H9 (cell line): ENCODE measurements around the gene SRPK1. TPM values are rescaled to one million over a fixed set of nuclear protein-coding genes. Genes with fewer than 3 reads are reported as not detected.

Experiments
- DNase-seq: peaks from one replicate; pipeline ENCODE4 v3.0.0-alpha.2; 2017
- H2AFZ ChIP-seq: one replicate; pipeline ENCODE4 v1.6.1; 2013; ENCODE audit warnings: mild to moderate bottlenecking, low read length, control low read depth, moderate library complexity
- H2AK5ac ChIP-seq: 2 replicates; pipeline ENCODE4 v1.6.1; 2013; ENCODE audit warnings: low read length, control low read depth, mixed read lengths; ENCODE audit not compliant: insufficient read length
- H2BK120ac ChIP-seq: one replicate; pipeline ENCODE4 v1.6.1; 2013; ENCODE audit warnings: low read depth, mild to moderate bottlenecking, low read length, control low read depth, inconsistent platforms; ENCODE audit not compliant: poor library complexity, severe bottlenecking
- H2BK12ac ChIP-seq: 2 replicates; pipeline ENCODE4 v1.6.1; 2013; ENCODE audit warnings: low read length, control low read depth, mixed read lengths, low read depth; ENCODE audit not compliant: insufficient read length
- H2BK15ac ChIP-seq: 2 replicates; pipeline ENCODE4 v1.6.1; 2013; ENCODE audit warnings: low read depth, low read length, control low read depth
- H2BK20ac ChIP-seq: one replicate; pipeline ENCODE4 v1.6.1; 2013; ENCODE audit warnings: low read depth, mild to moderate bottlenecking, low read length, control low read depth, inconsistent platforms; ENCODE audit not compliant: poor library complexity, severe bottlenecking
- H2BK5ac ChIP-seq: 2 replicates; pipeline ENCODE4 v1.6.1; 2013; ENCODE audit warnings: low read length, control low read depth, mixed read lengths; ENCODE audit not compliant: insufficient read length
- H3K14ac ChIP-seq: 2 replicates; pipeline ENCODE4 v1.6.1; 2013; ENCODE audit warnings: low read length, control low read depth; ENCODE audit not compliant: insufficient read depth
- H3K18ac ChIP-seq: 2 replicates; pipeline ENCODE4 v1.6.1; 2013; ENCODE audit warnings: low read depth, mild to moderate bottlenecking, mixed read lengths, low read length, control low read depth; ENCODE audit not compliant: insufficient read length
- H3K23ac ChIP-seq: 2 replicates; pipeline ENCODE4 v1.6.1; 2013; ENCODE audit warnings: low read length, control low read depth, mixed read lengths, low read depth; ENCODE audit not compliant: insufficient read length
- H3K23me2 ChIP-seq: 2 replicates; pipeline ENCODE4 v1.6.1; 2013; ENCODE audit warnings: low read depth, mild to moderate bottlenecking, mixed read lengths, low read length, control low read depth; ENCODE audit not compliant: insufficient read length, poor library complexity, severe bottlenecking
- H3K27ac ChIP-seq: 2 replicates; pipeline ENCODE4 v1.5.1; 2013; ENCODE audit warnings: low read length, control low read depth, mixed read lengths, low read depth; ENCODE audit not compliant: insufficient read length
- H3K27me3 ChIP-seq: 2 replicates; pipeline ENCODE4 v1.6.1; 2013; ENCODE audit warnings: low read length, control low read depth, inconsistent platforms; ENCODE audit not compliant: insufficient read depth
- H3K4ac ChIP-seq: 2 replicates; pipeline ENCODE4 v1.6.1; 2013; ENCODE audit warnings: low read depth, mild to moderate bottlenecking, control low read depth, inconsistent platforms, low read length, moderate library complexity
- H3K4me1 ChIP-seq: 2 replicates; pipeline ENCODE4 v1.6.1; 2013; ENCODE audit warnings: low read length, control low read depth, inconsistent platforms; ENCODE audit not compliant: insufficient read depth
- H3K4me2 ChIP-seq: 2 replicates; pipeline ENCODE4 v1.6.1; 2013; ENCODE audit warnings: low read length, control low read depth, mixed read lengths; ENCODE audit not compliant: insufficient read length, insufficient read depth
- H3K56ac ChIP-seq: 2 replicates; pipeline ENCODE4 v1.6.1; 2013; ENCODE audit warnings: low read depth, mild to moderate bottlenecking, mixed read lengths, low read length, control low read depth; ENCODE audit not compliant: insufficient read length
- H3K79me1 ChIP-seq: 2 replicates; pipeline ENCODE4 v1.6.1; 2013; ENCODE audit warnings: low read depth, mild to moderate bottlenecking, moderate library complexity, low read length, control low read depth, inconsistent platforms; ENCODE audit not compliant: insufficient read depth, poor library complexity, severe bottlenecking
- H3K79me2 ChIP-seq: 2 replicates; pipeline ENCODE4 v1.6.1; 2013; ENCODE audit warnings: low read length, control low read depth, inconsistent platforms; ENCODE audit not compliant: insufficient read depth
- H3K9ac ChIP-seq: 2 replicates; pipeline ENCODE4 v1.6.1; 2013; ENCODE audit warnings: low read length, control low read depth, mixed read lengths; ENCODE audit not compliant: insufficient read length; ENCODE audit errors: extremely low read depth
- H3K9me3 ChIP-seq: one replicate; pipeline ENCODE4 v1.6.1; 2013; ENCODE audit warnings: low read depth, low read length, inconsistent platforms; ENCODE audit not compliant: control insufficient read depth
- H3T11ph ChIP-seq: one replicate; pipeline ENCODE4 v1.6.1; 2013; ENCODE audit warnings: mild to moderate bottlenecking, low read length, control low read depth, inconsistent platforms
- H4K20me1 ChIP-seq: one replicate; pipeline ENCODE4 v1.6.1; 2013; ENCODE audit not compliant: control insufficient read depth, insufficient read length, insufficient read depth
- H4K5ac ChIP-seq: 2 replicates; pipeline ENCODE4 v1.6.1; 2013; ENCODE audit warnings: low read depth, mild to moderate bottlenecking, mixed read lengths, low read length, control low read depth; ENCODE audit not compliant: insufficient read length
- H4K8ac ChIP-seq: replicated peaks from 2 replicates; pipeline ENCODE4 v1.6.1; 2013; ENCODE audit warnings: low read length, control low read depth, mixed read lengths, low read depth; ENCODE audit not compliant: insufficient read length
- H4K91ac ChIP-seq: 2 replicates; pipeline ENCODE4 v1.6.1; 2013; ENCODE audit warnings: low read depth, mild to moderate bottlenecking, moderate library complexity, mixed read lengths, low read length, control low read depth; ENCODE audit not compliant: insufficient read length
- H3K27ac Mint-ChIP-seq, 3 experiments: 2 replicates in 2 of 3; 3 replicates in 1 of 3; pipeline ENCODE4 v1.8.0; 2020 to 2021; ENCODE audit warnings: mixed read lengths in 3 of 3, mild to moderate bottlenecking in 1 of 3, moderate library complexity in 1 of 3
- H3K27me3 Mint-ChIP-seq: 2 replicates; pipeline ENCODE4 v1.8.0; 2021; ENCODE audit warnings: low read depth, mild to moderate bottlenecking, moderate library complexity, mixed read lengths
- H3K36me3 Mint-ChIP-seq, 3 experiments: 2 replicates in 2 of 3; 3 replicates in 1 of 3; pipeline ENCODE4 v1.8.0; 2020 to 2021; ENCODE audit warnings: low read depth in 3 of 3, mixed read lengths in 3 of 3; ENCODE audit not compliant: insufficient read depth in 1 of 3
- H3K4me1 Mint-ChIP-seq, 2 experiments: 2 replicates each; pipeline ENCODE4 v1.8.0; 2020; ENCODE audit warnings: mixed read lengths in 2 of 2
- H3K4me3 Mint-ChIP-seq, 2 experiments: 2 replicates in 1 of 2; 3 replicates in 1 of 2; pipeline ENCODE4 v1.8.0; 2020 to 2021; ENCODE audit warnings: mild to moderate bottlenecking in 2 of 2, mixed read lengths in 2 of 2, moderate library complexity in 1 of 2
- H3K9me3 Mint-ChIP-seq, 2 experiments: 2 replicates in 1 of 2; 3 replicates in 1 of 2; pipeline ENCODE4 v1.8.0; 2020; ENCODE audit warnings: mild to moderate bottlenecking in 2 of 2, mixed read lengths in 2 of 2, moderate library complexity in 1 of 2
- CTCF ChIP-seq: fragments of 200-600 bp; sonication (generic); conservative IDR thresholded peaks from 3 replicates; pipeline ENCODE4 v1.8.0; 2021; ENCODE audit warnings: antibody characterized with exemption, mild to moderate bottlenecking
- WGBS: extraction: QIAGEN DNeasy Blood & Tissue Kit; methylation state at CpG from one replicate; pipeline ENCODE4 v1.1.7; 2013; ENCODE audit warnings: missing lambda C conversion rate, low lambda C conversion rate, mixed read lengths; ENCODE audit not compliant: insufficient read length; ENCODE audit errors: extremely low coverage; 5-methylcytosine and 5-hydroxymethylcytosine counted together
- total RNA-seq: library from RNA; stranded (reverse); gene quantifications from 2 replicates; pipeline ENCODE4 v1.2.1, GENCODE V29; 2021

Gene SRPK1
- total RNA-seq, 1 experiment from 2014 or later, result 93.2 TPM

- H2BK15ac ChIP-seq, result no peak overlapping the region
- H2BK120ac ChIP-seq, result no peak overlapping the region
- no peaks in the 10 kb centered on the region for H3K4me1 ChIP-seq
- no peak overlapping the region for H3K14ac ChIP-seq
- no peak overlapping the region for H3K56ac ChIP-seq
- H4K8ac ChIP-seq, result no peak overlapping the region
- H3K9ac ChIP-seq, result no peak overlapping the region
- Mint-ChIP-seq H3K36me3 (peaks cover 38 to 57% (median 45%) of the 10 kb centered on the region in 3 experiments), H3K9me3 (peaks cover 22 to 24% of the 10 kb centered on the region in 2 experiments), H3K4me3 (no peak overlapping the region), H3K27ac (no peak overlapping the region), H3K4me1 (no peaks in the 10 kb centered on the region; a peak in 1 of 4 replicates), H3K27me3 (no peaks in the 10 kb centered on the region)
- H3K27ac ChIP-seq, result no peak overlapping the region
- no peaks in the 10 kb centered on the region for H3K27me3 ChIP-seq
- peaks cover 20% of the 10 kb centered on the region for H3K79me1 ChIP-seq
- WGBS, result 100% methylated on average over 1 of the region's 2 CpGs
- no peak overlapping the region for H2BK5ac ChIP-seq
- H2AFZ ChIP-seq, result no peak overlapping the region
- no peaks in the 10 kb centered on the region for H3K23me2 ChIP-seq
- no peak for TF ChIP-seq CTCF
- no peak overlapping the region for H3K18ac ChIP-seq
- no peak overlapping the region for H2BK12ac ChIP-seq
- no peak for DNase-seq
- H3K9me3 ChIP-seq, result peaks cover 15% of the 10 kb centered on the region
- no peak overlapping the region for H3K4ac ChIP-seq
- H3K4me2 ChIP-seq, result no peak overlapping the region
- H3K79me2 ChIP-seq, result peaks cover 20% of the 10 kb centered on the region; the same call in 1 of the 2 replicates
- no peak overlapping the region for H4K5ac ChIP-seq
- no peak overlapping the region for H2BK20ac ChIP-seq
- no peak overlapping the region for H3T11ph ChIP-seq
- H2AK5ac ChIP-seq, result no peak overlapping the region
- no peak overlapping the region for H3K23ac ChIP-seq
- no peaks in the 10 kb centered on the region for H4K20me1 ChIP-seq
- H4K91ac ChIP-seq, result no peak overlapping the region
Measured at GRCh38 chr6:35905141-35905785, 15.6 kb downstream of the SRPK1 start.
